ENCODE results near the gene SLC35A1.
A peak's percentile ranks its signal among the peaks of the same experiment; 100 is the strongest.
"Not testable (repeated sequence)": the region's sequence is repeated elsewhere in the genome, so short reads cannot be mapped to it uniquely, and the experiment has no call there.

Gene SLC35A1

DNA sequence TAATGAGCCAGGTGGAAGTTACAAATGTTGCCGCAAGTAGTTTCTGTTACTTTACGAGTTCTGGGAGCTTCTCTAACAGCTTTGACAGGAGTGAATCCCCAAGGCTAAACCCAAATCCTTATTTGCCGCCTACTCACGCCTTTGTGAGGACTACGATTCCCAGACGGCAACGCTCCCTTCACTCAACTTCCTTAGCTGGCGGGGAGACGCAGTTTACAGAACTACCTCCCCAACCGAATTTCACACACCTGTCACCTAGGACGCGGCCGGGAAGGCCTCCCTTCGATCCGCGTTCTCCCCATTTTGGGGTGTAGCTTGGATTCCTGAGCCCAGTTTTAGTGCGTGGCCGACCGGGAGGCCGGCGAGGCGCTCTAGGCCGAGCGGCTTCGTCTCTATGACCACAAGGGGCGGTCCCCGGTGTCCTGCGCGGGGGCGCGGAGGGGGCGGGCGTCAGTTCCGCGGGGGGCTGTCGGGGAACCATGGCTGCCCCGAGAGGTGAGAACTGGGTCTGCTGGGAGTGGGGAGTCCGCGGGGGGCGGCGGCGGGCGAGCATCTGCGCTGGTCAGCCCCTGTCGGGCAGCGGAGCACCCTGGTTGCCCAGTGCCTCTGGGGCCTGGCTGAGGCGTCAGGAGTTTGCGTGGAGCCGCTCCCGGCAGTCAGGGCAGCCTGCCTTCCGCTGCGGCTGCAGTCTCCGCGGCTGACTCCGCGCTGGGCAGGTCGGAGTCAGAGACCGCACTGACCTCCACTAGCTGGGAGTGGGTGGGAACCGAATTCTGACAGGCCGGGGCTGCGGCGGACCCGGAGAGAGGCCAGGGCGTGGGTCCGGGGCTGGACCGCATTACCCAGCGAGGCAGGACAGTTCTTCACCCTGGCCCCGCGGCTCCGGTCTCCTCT, at the start of gene SLC35A1:
SLC35A1 (plus strand) TSS at position 450 of the 894 bp plus-strand sequence; CDS start at position 480, 30 bp downstream.
- peak; percentile 74 for DNase-seq

GRCh38 chr6:87426789-87427188, 46.0 kb upstream of the SLC35A1 start:
- DNase-seq = no peak

DNA sequence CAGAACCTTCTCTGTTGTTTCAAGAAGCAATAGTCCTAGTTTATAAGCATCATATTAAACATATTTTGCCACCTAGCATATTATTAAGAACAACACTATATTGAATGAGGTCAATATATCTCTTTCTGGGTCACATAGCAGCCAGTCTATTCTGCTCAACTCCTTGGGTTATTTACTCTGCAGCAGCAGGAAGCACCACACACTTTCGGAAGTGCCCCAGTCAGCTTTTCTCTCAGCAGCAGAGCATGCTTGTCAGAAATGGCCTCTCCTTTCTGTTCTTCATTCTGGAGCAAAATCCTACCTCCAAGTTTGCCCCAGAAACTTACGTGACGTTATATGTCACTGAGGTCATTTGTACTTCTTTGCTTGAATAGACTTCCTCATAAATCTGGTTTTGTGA, 42.3 kb upstream of the SLC35A1 start:
- no peak for DNase-seq

DNA sequence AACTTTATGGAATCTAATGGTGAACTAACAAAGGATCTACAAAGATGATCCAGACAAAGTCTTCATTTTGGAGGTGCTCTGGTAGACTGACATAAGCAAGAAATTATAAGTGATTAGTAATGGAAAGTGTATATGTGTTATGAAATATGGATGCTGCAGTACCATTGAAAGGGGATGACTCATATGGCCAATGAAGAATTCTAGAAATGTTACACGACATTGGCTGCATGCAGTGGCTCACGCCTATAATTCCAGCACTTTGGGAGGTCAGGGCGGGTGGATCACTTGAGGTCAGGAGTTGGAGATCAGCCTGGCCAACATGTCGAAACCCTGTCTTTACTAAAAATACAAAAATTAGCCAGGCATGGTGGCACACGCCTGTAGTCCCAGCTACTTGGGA, 41.5 kb upstream of the SLC35A1 start:
- DNase-seq = peak; percentile 11

- DNase-seq = peak; percentile 69
Observed at GRCh38 chr6:87436435-87436834, 36.3 kb upstream of the SLC35A1 start.

DNA sequence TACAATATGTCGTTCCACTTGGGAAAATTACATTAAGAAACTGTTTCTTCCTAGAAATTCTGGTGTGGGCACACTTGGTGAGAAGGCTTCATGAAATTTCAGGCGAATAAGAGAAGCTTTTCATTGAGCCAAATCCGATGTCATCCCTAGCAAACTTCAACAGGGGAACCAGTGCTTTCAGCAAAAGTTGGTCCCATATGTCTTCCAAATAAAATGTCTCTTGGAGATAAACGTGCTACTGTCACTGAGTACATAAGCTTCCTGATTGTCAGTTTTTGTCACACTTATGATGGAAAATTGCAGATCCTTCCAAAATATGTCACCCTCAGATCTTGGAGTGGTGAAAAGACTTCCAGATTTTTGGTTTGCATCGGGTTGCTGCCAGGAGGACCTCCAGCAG, 31.1 kb upstream of the SLC35A1 start:
- no peak for DNase-seq

- DNase-seq = peak; percentile 5
Observed at GRCh38 chr6:87444362-87444761, 28.4 kb upstream of the SLC35A1 start.

- no peak for DNase-seq
Observed at GRCh38 chr6:87465051-87465450, 7.7 kb upstream of the SLC35A1 start.

- peak; percentile 38 for DNase-seq
Observed at GRCh38 chr6:87473419-87473903, 687 bp downstream of the SLC35A1 start.

- DNase-seq = no peak
Observed at GRCh38 chr6:87481931-87482330, 9.2 kb downstream of the SLC35A1 start.

GRCh38 chr6:87482366-87482765, 9.6 kb downstream of the SLC35A1 start:
- no peak for DNase-seq

DNA sequence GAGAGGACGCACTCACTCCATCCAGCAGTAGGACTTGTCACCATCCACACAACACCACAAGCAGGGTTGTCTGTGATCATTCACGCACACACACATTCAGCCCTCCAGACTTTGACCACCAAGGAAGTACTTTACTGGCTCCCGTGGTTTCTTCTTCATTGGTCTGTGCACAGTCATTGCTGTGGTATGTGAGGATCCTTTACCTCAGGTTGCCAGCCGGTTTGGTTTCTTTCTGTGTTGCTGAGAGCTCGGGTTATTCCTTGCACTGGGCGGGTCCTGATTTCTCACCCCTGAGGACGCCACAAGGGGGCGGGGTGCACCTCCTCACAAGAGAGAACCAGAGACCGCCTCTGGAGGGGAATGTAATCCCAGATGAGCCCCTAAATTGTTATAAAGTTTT, 11.2 kb downstream of the SLC35A1 start:
- peak; percentile 73 for DNase-seq

DNA sequence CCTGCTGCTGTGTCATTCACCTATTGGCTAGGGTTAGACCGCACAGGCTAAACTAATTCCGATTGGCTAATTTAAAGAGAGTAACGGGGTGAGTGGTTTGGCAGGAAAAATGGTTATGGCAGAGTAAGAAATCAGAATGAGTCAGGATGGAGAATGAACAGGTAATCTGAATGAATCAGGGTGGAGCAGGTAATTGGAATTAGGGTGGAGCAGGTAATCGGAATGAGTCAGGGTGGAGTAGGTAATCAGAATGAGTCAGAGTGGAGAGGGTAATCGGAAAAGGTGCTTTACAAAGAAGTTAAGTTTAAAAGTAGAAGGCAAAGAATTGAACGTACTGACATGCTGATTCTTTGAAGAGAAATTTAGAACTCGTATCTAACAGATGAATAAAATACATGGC, 11.7 kb downstream of the SLC35A1 start:
- no peak for DNase-seq

DNA sequence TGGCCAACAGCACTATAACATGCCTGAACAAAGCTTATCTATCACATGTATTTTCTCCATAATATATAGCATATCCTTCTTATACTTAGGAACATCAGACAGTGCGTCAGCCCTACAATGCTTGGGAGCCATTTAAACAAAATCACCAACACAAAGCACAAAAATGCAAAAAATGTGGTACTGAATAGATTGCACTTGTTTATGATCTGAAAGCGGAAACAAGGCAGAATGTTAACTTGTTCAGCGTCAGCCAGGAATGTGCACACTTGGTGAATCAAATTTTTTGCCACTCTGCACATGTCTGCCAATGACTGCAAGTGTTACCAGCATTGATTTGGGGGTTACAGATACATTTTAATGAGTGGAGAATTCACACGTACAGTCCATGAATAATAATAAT, 14.8 kb downstream of the SLC35A1 start:
- DNase-seq = no peak

DNA sequence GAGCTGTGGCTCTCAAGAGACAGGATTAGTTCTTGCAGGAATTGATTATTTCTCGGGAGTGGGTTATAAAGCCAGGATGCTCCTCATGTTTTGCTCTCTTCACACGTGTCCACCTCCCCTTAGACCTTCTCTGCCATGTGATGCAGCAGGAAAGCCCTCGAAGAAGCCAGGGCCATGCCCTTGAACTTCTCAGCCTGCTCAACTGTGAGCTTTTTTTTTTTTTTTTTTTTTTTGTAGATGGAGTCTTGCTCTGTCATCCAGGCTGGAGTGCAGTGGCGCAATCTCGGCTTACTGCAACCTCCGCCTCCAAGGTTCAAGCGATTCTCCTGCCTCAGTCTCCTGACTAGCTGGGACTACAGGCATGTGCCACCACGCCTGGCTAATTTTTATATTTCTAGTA, 16.6 kb downstream of the SLC35A1 start:
- not testable (repeated sequence) for DNase-seq

DNA sequence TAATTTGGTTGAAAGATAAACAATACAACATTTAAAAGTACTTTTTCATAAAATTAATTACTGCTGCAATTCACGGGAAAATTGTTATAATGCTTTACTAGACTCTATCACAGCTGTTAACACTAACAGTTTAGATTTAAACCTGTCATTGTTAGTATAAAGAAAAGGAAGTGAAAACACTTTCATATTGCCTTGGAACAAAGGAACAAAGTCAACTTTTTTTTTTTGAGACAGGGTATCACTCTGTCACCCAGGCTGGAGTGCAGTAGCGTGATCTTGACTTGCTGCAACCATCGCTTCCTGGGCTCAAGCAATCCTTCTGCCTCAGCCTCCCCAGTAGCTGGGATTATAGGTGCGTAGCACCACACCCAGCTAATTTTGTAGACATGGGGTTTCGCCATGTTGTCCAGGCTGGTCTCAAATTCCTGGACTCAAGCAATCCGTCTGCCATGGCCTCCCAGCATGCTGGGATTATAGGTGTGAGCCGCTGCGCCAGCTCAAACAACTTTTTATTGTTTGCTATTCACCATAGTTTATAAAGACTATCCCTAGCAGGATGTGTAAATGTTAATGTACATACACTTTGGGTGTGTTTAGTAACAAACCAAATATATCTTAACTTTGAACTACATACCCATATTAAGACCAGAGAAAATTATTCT, 22.1 kb downstream of the SLC35A1 start:
- DNase-seq = no peak

GRCh38 chr6:87498048-87498447, 25.3 kb downstream of the SLC35A1 start:
- no peak for DNase-seq

- no peak for DNase-seq
Observed at GRCh38 chr6:87501809-87502572, 29.2 kb downstream of the SLC35A1 start.

GRCh38 chr6:87504441-87504840, 31.7 kb downstream of the SLC35A1 start:
- peak; percentile 20 for DNase-seq

DNA sequence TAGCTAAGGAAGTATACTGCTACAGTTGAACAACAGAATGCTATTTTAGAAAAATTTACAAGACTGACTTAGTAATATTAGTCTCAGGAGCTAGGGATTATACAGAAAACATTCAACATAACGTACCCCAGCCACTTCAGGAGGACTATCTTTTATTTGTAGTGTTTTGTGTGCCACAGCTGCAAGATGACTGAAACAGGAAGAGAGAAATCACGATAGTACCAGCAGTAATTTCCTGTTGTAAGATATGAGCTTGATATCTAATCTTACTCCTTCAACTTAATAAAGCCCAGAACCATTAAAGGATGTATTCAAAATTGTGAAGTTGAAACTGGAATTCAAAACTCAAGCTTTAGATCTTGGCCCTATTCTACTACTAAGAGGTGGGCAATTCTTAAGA, 42.1 kb downstream of the SLC35A1 start:
- no peak for DNase-seq

GRCh38 chr6:87518453-87518852, 45.7 kb downstream of the SLC35A1 start:
- DNase-seq = no peak

DNA sequence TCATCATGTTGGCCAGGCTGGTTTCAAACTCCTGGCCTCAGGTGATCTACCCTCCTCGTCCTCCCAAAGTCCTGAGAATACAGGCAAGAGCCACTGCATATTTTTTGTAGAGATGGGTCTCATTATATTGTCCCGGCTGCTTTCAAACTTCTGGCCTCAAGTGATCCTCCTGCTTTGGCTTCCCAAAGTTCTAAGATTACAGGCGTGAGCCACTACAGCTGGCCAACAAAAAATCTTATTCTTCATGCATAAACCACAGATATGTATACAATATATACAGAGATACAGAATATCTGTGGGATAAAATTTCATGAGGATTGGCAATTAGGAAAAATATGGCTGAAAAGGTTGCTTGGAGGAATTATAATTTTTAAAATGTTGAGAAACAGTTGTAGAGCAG, 49.9 kb downstream of the SLC35A1 start:
- no peak for DNase-seq

- DNase-seq = no peak
Observed at GRCh38 chr6:87529221-87529620, 56.4 kb downstream of the SLC35A1 start.

Data from fibroblast of upper back skin (primary cell).